Ovary (tissue), 9 donors: ENCODE measurements around the gene PRDM12. TPM values are rescaled to one million over a fixed set of nuclear protein-coding genes. Genes with fewer than 3 reads are reported as not detected.

Experiments
- microRNA-seq, 3 donors: library from miRNA; unstranded; fragments of <30 nt; microRNA quantifications; one replicate each; pipeline versions ENCODE4 to v1.2.0, GENCODE V29; 2019 to 2020
- polyA plus RNA-seq, 2 donors: library from polyadenylated mRNA; stranded (reverse); fragments of 200-250 nt in 1 of 2; fragments of 350-450 nt in 1 of 2; fragmentation: Illumina TruSeq in 1 of 2; extraction: RNeasy Lipid Tissue Mini Kit (QIAGEN cat#74804) in 1 of 2; gene quantifications; one replicate each; pipeline ENCODE4 v1.2.3, GENCODE V29; 2013 to 2014
- small RNA-seq: library from RNA; depleted of rRNA; stranded (forward); fragments of <200 nt; gene quantifications from one replicate; pipeline ENCODE3, GENCODE V24; 2016
- total RNA-seq, 7 donors: library from RNA; depleted of rRNA in 2 of 7; stranded (reverse); fragments of >200 nt in 2 of 7; fragmentation: NEBNext Ultra II Directional in 3 of 7; extraction: Animal tissue kit (Norgen Biotek cat#: 25700) in 3 of 7; gene quantifications; one replicate each; pipeline versions ENCODE4 v1.1.0 to v1.2.4, GENCODE V29; 2016 to 2023
- donor health status: DM: no; HTN: no; CAD: no; lungs with moderate emphysema.
- donor health status: DM: no; HTN: no; CAD: no.
- donor health status: Bipolar disorder and iron deficiency.
- donor health status: DM: yes; HTN: yes; CAD: no.
- donor health status: DM: no; HTN: no; CAD: no.
- donor health status: DM: yes; HTN: yes; CAD: no.

Gene PRDM12
- total and polyA plus RNA-seq, 9 donors = not detected

Small RNAs within 50 kb of the gene (microRNA-seq; reads per million reads assigned to microRNA genes)
- 0 reads per million in 3 donors for gene MIR6856

Small RNAs within 50 kb of the gene (small RNA-seq; reads per million reads assigned to genes)
- gene AL359092.1 (not detected), gene MIR6856 (not detected)

Other genes with a start within 250 kb of the PRDM12 start
- gene ASS1, start 219.6 kb upstream of the PRDM12 start, total RNA-seq = 100 to 1,000 TPM in 3 of 7 donors, 10 to 100 TPM in 4; 63.4 to 238 (median 77.4) TPM
- gene ASS1, start 219.6 kb upstream of the PRDM12 start, polyA plus RNA-seq = 100 to 1,000 TPM in 1 of 2 donors, 10 to 100 TPM in 1; 87.0 to 141 TPM
- 10 to 100 TPM; 15.5 to 54.3 (median 48.2) TPM for gene FUBP3, start 85.0 kb upstream of the PRDM12 start, total RNA-seq
- gene FUBP3, start 85.0 kb upstream of the PRDM12 start, polyA plus RNA-seq = 10 to 100 TPM; 37.0 to 39.0 TPM
- 10 to 100 TPM; 14.7 to 40.1 (median 33.8) TPM for gene EXOSC2, start 29.2 kb downstream of the PRDM12 start, total RNA-seq
- gene EXOSC2, start 29.2 kb downstream of the PRDM12 start, polyA plus RNA-seq = 10 to 100 TPM; 21.5 to 32.7 TPM
- gene ABL1, start 170.7 kb downstream of the PRDM12 start, total RNA-seq = 100 to 1,000 TPM in 3 of 7 donors, 10 to 100 TPM in 4; 39.4 to 112 (median 92.5) TPM
- 10 to 100 TPM; 49.1 to 56.9 TPM for gene ABL1, start 170.7 kb downstream of the PRDM12 start, polyA plus RNA-seq
- gene QRFP, start 232.2 kb downstream of the PRDM12 start, total RNA-seq = not detected
- gene QRFP, start 232.2 kb downstream of the PRDM12 start, polyA plus RNA-seq = not detected